ENCODE data around the gene MYOT.

- no peak for TF ChIP-seq CTCF (conservative IDR thresholded peaks at IDR 0.05; ENCODE audit: low read depth, low read length)
- TF ChIP-seq EZH2 (IDR thresholded peaks at IDR 0.05; ENCODE audit: low read length, unreplicated experiment), result no peak
Measured at GRCh38 chr5:137819766-137820165, 47.9 kb upstream of the MYOT start.

All from PC-3 (cell line).